Loucy (cell line): Measurements from ENCODE around the gene CMTR1.

Experiments used
- H2AFZ ChIP-seq: fragments of 200-600 bp; sonication (generic); 2 replicates; pipeline ENCODE4 v1.6.0; 2016; ENCODE audit warnings: antibody characterized with exemption, mild to moderate bottlenecking, low read length, moderate library complexity
- H3F3A ChIP-seq: fragments of 200-600 bp; 2 replicates; pipeline ENCODE4 v1.6.0; 2016; ENCODE audit warnings: antibody characterized with exemption, low read depth, mild to moderate bottlenecking
- H3K27me3 ChIP-seq: fragments of 200-600 bp; sonication (generic); 2 replicates; pipeline ENCODE4 v1.6.1; 2014; ENCODE audit warnings: low read length, mild to moderate bottlenecking; ENCODE audit not compliant: insufficient read depth, poor library complexity, severe bottlenecking
- H3K36me3 ChIP-seq: fragments of 200-600 bp; sonication (generic); 2 replicates; pipeline ENCODE4 v1.6.1; 2016; ENCODE audit warnings: low read length; ENCODE audit not compliant: insufficient read depth
- H3K4me1 ChIP-seq: fragments of 200-600 bp; sonication (generic); 2 replicates; pipeline ENCODE4 v1.5.1; 2014; ENCODE audit warnings: low read length, mild to moderate bottlenecking; ENCODE audit not compliant: insufficient read depth, poor library complexity, severe bottlenecking
- H3K4me2 ChIP-seq: fragments of 200-600 bp; sonication (generic); 2 replicates; pipeline ENCODE4 v1.6.0; 2014; ENCODE audit warnings: antibody characterized with exemption, low read length, low read depth, mild to moderate bottlenecking; ENCODE audit not compliant: poor library complexity, severe bottlenecking
- H3K4me3 ChIP-seq: fragments of 200-600 bp; sonication (generic); 2 replicates; pipeline ENCODE4 v1.5.1; 2014; ENCODE audit warnings: low read length, mild to moderate bottlenecking, mixed read lengths; ENCODE audit not compliant: poor library complexity, severe bottlenecking
- H3K79me2 ChIP-seq: fragments of 200-600 bp; sonication (generic); 2 replicates; pipeline ENCODE4 v1.6.1; 2014; ENCODE audit warnings: low read length; ENCODE audit not compliant: insufficient read depth
- H3K9ac ChIP-seq: fragments of 200-600 bp; sonication (generic); 2 replicates; pipeline ENCODE4 v1.6.0; 2014; ENCODE audit warnings: mild to moderate bottlenecking, low read depth, low read length, moderate library complexity; ENCODE audit not compliant: poor library complexity, severe bottlenecking
- H3K9me2 ChIP-seq: fragments of 200-600 bp; sonication (generic); replicated peaks from 2 replicates; pipeline ENCODE4 v1.6.1; 2016; ENCODE audit warnings: low read depth, low read length, mixed read lengths
- H3K9me3 ChIP-seq: fragments of 200-600 bp; sonication (generic); 2 replicates; pipeline ENCODE4 v1.6.1; 2014; ENCODE audit warnings: mild to moderate bottlenecking, antibody characterized with exemption, low read length, low read depth; ENCODE audit not compliant: insufficient read depth
- H4K20me1 ChIP-seq: fragments of 200-600 bp; sonication (generic); 2 replicates; pipeline ENCODE4 v1.6.0; 2014; ENCODE audit warnings: antibody characterized with exemption, low read length, mild to moderate bottlenecking; ENCODE audit not compliant: insufficient read depth, poor library complexity, severe bottlenecking
- EZH2phosphoT487 ChIP-seq: fragments of 200-600 bp; IDR thresholded peaks from 2 replicates; pipeline ENCODE4 v1.6.1; 2018; ENCODE audit warnings: antibody characterized with exemption, mild to moderate bottlenecking, moderate library complexity, borderline replicate concordance
- TF ChIP-seq, protein P1 (sequence below): fragments of 200-600 bp; sonication (generic); conservative IDR thresholded peaks from 2 replicates; pipeline ENCODE4 v1.5.1; 2014; ENCODE audit warnings: mild to moderate bottlenecking, antibody characterized with exemption, low read length

The CMTR1 gene

DNA sequence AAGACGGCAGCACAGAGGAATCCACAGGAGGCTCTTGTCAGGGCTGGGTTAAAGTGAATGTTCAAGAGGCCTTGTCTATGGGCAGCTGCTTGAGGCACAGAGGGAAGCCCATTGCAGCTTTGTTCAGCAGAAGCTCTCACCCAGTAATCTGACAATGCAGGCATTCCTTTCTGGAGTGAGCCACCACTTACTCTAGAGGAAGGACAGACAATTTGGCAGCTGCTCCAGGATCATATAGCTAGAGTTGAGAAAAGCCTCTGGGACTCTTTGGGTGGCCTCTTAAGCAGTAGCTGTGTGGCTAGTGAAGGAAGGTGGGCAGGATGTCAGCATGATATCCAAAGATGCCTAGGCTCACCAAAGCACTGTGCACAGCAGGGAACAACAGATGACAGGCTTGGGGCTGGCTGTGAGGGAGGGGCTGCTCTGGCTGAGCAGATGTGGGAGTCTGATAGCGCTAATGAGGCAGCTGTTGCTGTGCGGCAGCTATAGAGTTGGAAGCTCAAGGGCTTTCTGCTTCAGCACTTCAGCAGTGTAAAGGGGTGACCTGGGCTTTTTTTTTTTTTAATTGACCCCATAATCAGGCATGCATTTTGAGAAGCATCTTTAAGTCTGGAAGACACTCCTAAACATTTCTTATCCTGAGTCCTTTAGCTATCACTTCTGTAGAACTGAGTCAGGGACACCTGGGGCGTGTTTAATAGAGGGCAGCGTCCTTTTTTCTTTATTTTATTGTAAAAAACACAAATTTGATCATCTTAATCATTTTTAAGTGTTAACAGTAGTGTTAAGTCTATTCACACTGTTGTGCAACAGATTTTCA lies 27.2 kb downstream of the CMTR1 start:
- Histone ChIP-seq H3K9me2 (no peaks in the 10 kb centered on the region), H2AFZ (no peak overlapping the region), H3K27me3 (no peaks in the 10 kb centered on the region), H3K36me3 (peaks cover 75% of the 10 kb centered on the region; the same call in 1 of the 2 replicates), H3K9ac (no peak overlapping the region), H4K20me1 (no peaks in the 10 kb centered on the region), H3F3A (no peaks in the 10 kb centered on the region), H3K4me2 (no peak overlapping the region), H3K79me2 (no peaks in the 10 kb centered on the region), H3K4me3 (no peak overlapping the region), H3K4me1 (no peaks in the 10 kb centered on the region), H3K9me3 (no peaks in the 10 kb centered on the region)
- TF ChIP-seq, protein P1, sequence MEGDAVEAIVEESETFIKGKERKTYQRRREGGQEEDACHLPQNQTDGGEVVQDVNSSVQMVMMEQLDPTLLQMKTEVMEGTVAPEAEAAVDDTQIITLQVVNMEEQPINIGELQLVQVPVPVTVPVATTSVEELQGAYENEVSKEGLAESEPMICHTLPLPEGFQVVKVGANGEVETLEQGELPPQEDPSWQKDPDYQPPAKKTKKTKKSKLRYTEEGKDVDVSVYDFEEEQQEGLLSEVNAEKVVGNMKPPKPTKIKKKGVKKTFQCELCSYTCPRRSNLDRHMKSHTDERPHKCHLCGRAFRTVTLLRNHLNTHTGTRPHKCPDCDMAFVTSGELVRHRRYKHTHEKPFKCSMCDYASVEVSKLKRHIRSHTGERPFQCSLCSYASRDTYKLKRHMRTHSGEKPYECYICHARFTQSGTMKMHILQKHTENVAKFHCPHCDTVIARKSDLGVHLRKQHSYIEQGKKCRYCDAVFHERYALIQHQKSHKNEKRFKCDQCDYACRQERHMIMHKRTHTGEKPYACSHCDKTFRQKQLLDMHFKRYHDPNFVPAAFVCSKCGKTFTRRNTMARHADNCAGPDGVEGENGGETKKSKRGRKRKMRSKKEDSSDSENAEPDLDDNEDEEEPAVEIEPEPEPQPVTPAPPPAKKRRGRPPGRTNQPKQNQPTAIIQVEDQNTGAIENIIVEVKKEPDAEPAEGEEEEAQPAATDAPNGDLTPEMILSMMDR, result no peak
- TF ChIP-seq EZH2phosphoT487, result no peak

DNA sequence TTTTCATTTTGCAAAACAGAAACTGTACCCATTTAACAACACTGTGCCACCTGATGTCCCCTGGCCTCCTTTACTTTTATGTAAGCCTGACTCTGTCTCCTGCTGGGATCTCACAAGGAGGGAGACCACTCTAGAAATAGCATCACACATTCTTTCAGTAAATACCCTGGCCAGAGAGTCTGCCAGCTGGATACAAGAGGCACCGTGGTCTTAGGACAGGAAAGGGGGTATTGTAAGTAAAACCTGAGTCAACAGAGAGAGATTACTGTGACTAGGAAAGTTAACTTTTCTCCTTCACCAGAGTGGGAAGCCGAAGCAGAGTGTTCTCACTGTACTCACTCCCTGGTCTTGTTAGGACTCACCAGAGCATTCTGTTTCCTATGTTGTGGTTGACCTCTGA lies 27.8 kb downstream of the CMTR1 start:
- Histone ChIP-seq H3K27me3 (no peaks in the 10 kb centered on the region), H3K4me2 (no peak overlapping the region), H3K9me3 (no peaks in the 10 kb centered on the region), H2AFZ (no peak overlapping the region), H3K36me3 (peaks cover 69% of the 10 kb centered on the region; the same call in 1 of the 2 replicates), H3K4me3 (no peak overlapping the region), H3K9ac (no peak overlapping the region), H3K9me2 (no peaks in the 10 kb centered on the region), H3F3A (no peaks in the 10 kb centered on the region), H4K20me1 (no peaks in the 10 kb centered on the region), H3K4me1 (no peaks in the 10 kb centered on the region), H3K79me2 (no peaks in the 10 kb centered on the region)
- no peak for TF ChIP-seq EZH2phosphoT487
- TF ChIP-seq, protein P1, result no peak

DNA sequence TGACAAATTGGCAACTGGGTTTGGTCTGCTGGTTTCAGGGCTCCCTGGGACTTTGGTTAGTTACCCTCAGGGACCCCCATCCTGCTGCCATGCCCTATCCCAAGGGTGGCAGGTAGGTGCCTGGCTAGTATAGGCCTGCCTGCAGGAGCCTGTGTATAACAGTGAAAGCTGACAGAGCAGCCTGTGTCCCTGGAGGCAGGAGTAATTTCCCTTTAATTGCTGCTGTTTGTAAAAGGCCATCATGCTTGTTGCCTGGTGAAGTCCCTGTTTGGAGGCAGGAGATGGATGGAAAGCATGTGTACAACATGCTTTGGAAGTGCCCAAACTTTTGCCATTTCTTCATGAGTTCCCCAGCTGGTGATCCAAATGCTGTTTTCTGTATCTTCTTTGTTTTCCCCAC lies 30.1 kb downstream of the CMTR1 start:
- TF ChIP-seq, protein P1, result no peak
- TF ChIP-seq EZH2phosphoT487, result no peak
- Histone ChIP-seq H2AFZ (no peak overlapping the region), H3K9me3 (peaks cover 7% of the 10 kb centered on the region; the same call in 1 of the 2 replicates), H3K4me2 (no peak overlapping the region), H4K20me1 (no peaks in the 10 kb centered on the region), H3K4me3 (no peak overlapping the region), H3K4me1 (no peaks in the 10 kb centered on the region), H3K36me3 (peaks cover 66% of the 10 kb centered on the region), H3K79me2 (no peaks in the 10 kb centered on the region), H3K9me2 (no peaks in the 10 kb centered on the region), H3K9ac (no peak overlapping the region), H3K27me3 (no peaks in the 10 kb centered on the region), H3F3A (no peaks in the 10 kb centered on the region)
